Activated naive CD4-positive, alpha-beta T cell treated with anti-CD3 and anti-CD28 coated beads, Interleukin-2, amount 50 U/mL, for 72 hours (primary cell): Measurements from ENCODE around the gene SLC22A3. TPM values are rescaled to one million over a fixed set of nuclear protein-coding genes. Genes with fewer than 3 reads are reported as not detected.
A peak's percentile ranks its signal among the peaks of the same experiment; 100 is the strongest.

Experiments used
- ATAC-seq, 2 donors: fragments of 150-1000 bp; cut with Tn5 transposase; 2 replicates each; pipeline ENCODE4 v1.10.0; 2021; ENCODE audit warnings: mild to moderate bottlenecking in 2 of 2, moderate library complexity in 2 of 2
- DNase-seq, 2 donors: peaks; one replicate each; pipeline ENCODE4 v3.0.0; 2021 to 2022; ENCODE audit warnings: low spot score in 2 of 2
- H3K27ac Mint-ChIP-seq, 2 donors: one replicate each; pipeline ENCODE4 v1.8.0; 2022; ENCODE audit warnings: mild to moderate bottlenecking in 2 of 2, mixed read lengths in 2 of 2
- H3K36me3 Mint-ChIP-seq, 2 donors: one replicate each; pipeline ENCODE4 v1.8.0; 2022; ENCODE audit warnings: mixed read lengths in 2 of 2
- H3K9me3 Mint-ChIP-seq, 2 donors: one replicate each; pipeline ENCODE4 v1.8.0; 2022; ENCODE audit warnings: mixed read lengths in 2 of 2
- total RNA-seq, 2 donors: library from RNA; stranded (reverse); gene quantifications; one replicate each; pipeline ENCODE4 v1.2.3, GENCODE V29; 2022

SLC22A3 gene
- total RNA-seq, 2 donors from 2014 or later, result not detected

- Mint-ChIP-seq H3K36me3 (no peaks in the 10 kb centered on the region), H3K27ac (no peak overlapping the region), H3K9me3 (peaks cover 0 to 5% of the 10 kb centered on the region in 2 donors)
- DNase-seq (no peak), ATAC-seq (no peak)
Observed at GRCh38 chr6:160419488-160419887, 71.3 kb downstream of the SLC22A3 start.

- no peak for ATAC-seq
Observed at GRCh38 chr6:160420253-160420968, 72.2 kb downstream of the SLC22A3 start.

GRCh38 chr6:160420969-160421556 lies 72.9 kb downstream of the SLC22A3 start:
- Mint-ChIP-seq H3K36me3 (no peaks in the 10 kb centered on the region), H3K27ac (peak overlapping the region in 1 of 2 donors; percentile 41), H3K9me3 (no peaks in the 10 kb centered on the region)
- no peak for DNase-seq
- no peak for ATAC-seq

More at GRCh38 chr6:160420253-160420968, 72.2 kb downstream of the SLC22A3 start:
- Mint-ChIP-seq H3K27ac (no peak overlapping the region), H3K9me3 (no peaks in the 10 kb centered on the region), H3K36me3 (no peaks in the 10 kb centered on the region)
- no peak for DNase-seq

GRCh38 chr6:160421854-160422253 lies 73.7 kb downstream of the SLC22A3 start:
- H3K27ac Mint-ChIP-seq, result no peak overlapping the region
- H3K36me3 Mint-ChIP-seq, result no peaks in the 10 kb centered on the region
- H3K9me3 Mint-ChIP-seq, result no peaks in the 10 kb centered on the region
- no peak for ATAC-seq
- no peak for DNase-seq

GRCh38 chr6:160424256-160424655 lies 76.1 kb downstream of the SLC22A3 start:
- Mint-ChIP-seq H3K36me3 (no peaks in the 10 kb centered on the region), H3K9me3 (no peaks in the 10 kb centered on the region), H3K27ac (no peak overlapping the region)
- no peak for ATAC-seq
- DNase-seq, result no peak

- Mint-ChIP-seq H3K9me3 (no peaks in the 10 kb centered on the region), H3K27ac (no peak overlapping the region), H3K36me3 (no peaks in the 10 kb centered on the region)
- ATAC-seq (no peak), DNase-seq (no peak)
Observed at GRCh38 chr6:160426136-160426535, 78.0 kb downstream of the SLC22A3 start.

- ATAC-seq (no peak), DNase-seq (no peak)
- Mint-ChIP-seq H3K36me3 (no peaks in the 10 kb centered on the region), H3K27ac (no peak overlapping the region), H3K9me3 (no peaks in the 10 kb centered on the region)
Observed at GRCh38 chr6:160427312-160428068, 79.3 kb downstream of the SLC22A3 start.

GRCh38 chr6:160428069-160428430 lies 79.9 kb downstream of the SLC22A3 start:
- H3K9me3 Mint-ChIP-seq, result no peaks in the 10 kb centered on the region
- H3K36me3 Mint-ChIP-seq, result no peaks in the 10 kb centered on the region
- no peak overlapping the region for H3K27ac Mint-ChIP-seq
- no peak for DNase-seq
- no peak for ATAC-seq

- Mint-ChIP-seq H3K36me3 (no peaks in the 10 kb centered on the region), H3K9me3 (no peaks in the 10 kb centered on the region), H3K27ac (no peak overlapping the region)
- no peak for ATAC-seq
- no peak for DNase-seq
Observed at GRCh38 chr6:160428818-160429619, 80.8 kb downstream of the SLC22A3 start.

GRCh38 chr6:160429620-160429895 lies 81.4 kb downstream of the SLC22A3 start:
- Mint-ChIP-seq H3K36me3 (no peaks in the 10 kb centered on the region), H3K9me3 (no peaks in the 10 kb centered on the region), H3K27ac (no peak overlapping the region)
- ATAC-seq (no peak), DNase-seq (no peak)

GRCh38 chr6:160430203-160430602 lies 82.0 kb downstream of the SLC22A3 start:
- ATAC-seq (no peak), DNase-seq (no peak)
- Mint-ChIP-seq H3K27ac (no peak overlapping the region), H3K9me3 (no peaks in the 10 kb centered on the region), H3K36me3 (no peaks in the 10 kb centered on the region)

- no peaks in the 10 kb centered on the region for H3K9me3 Mint-ChIP-seq
- H3K27ac Mint-ChIP-seq, result no peak overlapping the region
- ATAC-seq (no peak), DNase-seq (no peak)
- H3K36me3 Mint-ChIP-seq, result no peaks in the 10 kb centered on the region
Observed at GRCh38 chr6:160430751-160431150, 82.6 kb downstream of the SLC22A3 start.

- no peak overlapping the region for H3K27ac Mint-ChIP-seq
- DNase-seq (no peak), ATAC-seq (no peak)
- H3K36me3 Mint-ChIP-seq, result no peaks in the 10 kb centered on the region
- no peaks in the 10 kb centered on the region for H3K9me3 Mint-ChIP-seq
Observed at GRCh38 chr6:160431226-160431625, 83.0 kb downstream of the SLC22A3 start.

GRCh38 chr6:160431791-160432404 lies 83.7 kb downstream of the SLC22A3 start:
- H3K36me3 Mint-ChIP-seq, result no peaks in the 10 kb centered on the region
- H3K27ac Mint-ChIP-seq, result no peak overlapping the region
- ATAC-seq, result no peak
- DNase-seq, result no peak
- H3K9me3 Mint-ChIP-seq, result no peaks in the 10 kb centered on the region

GRCh38 chr6:160435935-160436334 lies 87.8 kb downstream of the SLC22A3 start:
- Mint-ChIP-seq H3K9me3 (no peaks in the 10 kb centered on the region), H3K27ac (no peak overlapping the region), H3K36me3 (no peaks in the 10 kb centered on the region)
- ATAC-seq (no peak), DNase-seq (no peak)

GRCh38 chr6:160437154-160437553 lies 89.0 kb downstream of the SLC22A3 start:
- no peaks in the 10 kb centered on the region for H3K9me3 Mint-ChIP-seq
- no peak for ATAC-seq
- DNase-seq, result no peak
- H3K36me3 Mint-ChIP-seq, result no peaks in the 10 kb centered on the region
- H3K27ac Mint-ChIP-seq, result no peak overlapping the region

- no peaks in the 10 kb centered on the region for H3K36me3 Mint-ChIP-seq
- DNase-seq (no peak), ATAC-seq (no peak)
- H3K27ac Mint-ChIP-seq, result no peak overlapping the region
- H3K9me3 Mint-ChIP-seq, result no peaks in the 10 kb centered on the region
Observed at GRCh38 chr6:160437775-160438174, 89.6 kb downstream of the SLC22A3 start.
